HG03469 (cell line): ENCODE measurements around the gene NPAS1.
"Not testable (repeated sequence)": the region's sequence is repeated elsewhere in the genome, so short reads cannot be mapped to it uniquely, and the experiment has no call there.

Experiments used
- ATAC-seq: cut with Tn5 transposase; IDR thresholded peaks from one replicate; pipeline ENCODE4 v1.9.1; 2021; ENCODE audit warnings: mild to moderate bottlenecking, moderate library complexity, moderate number of reproducible peaks; ENCODE audit not compliant: unreplicated experiment

Gene NPAS1

DNA sequence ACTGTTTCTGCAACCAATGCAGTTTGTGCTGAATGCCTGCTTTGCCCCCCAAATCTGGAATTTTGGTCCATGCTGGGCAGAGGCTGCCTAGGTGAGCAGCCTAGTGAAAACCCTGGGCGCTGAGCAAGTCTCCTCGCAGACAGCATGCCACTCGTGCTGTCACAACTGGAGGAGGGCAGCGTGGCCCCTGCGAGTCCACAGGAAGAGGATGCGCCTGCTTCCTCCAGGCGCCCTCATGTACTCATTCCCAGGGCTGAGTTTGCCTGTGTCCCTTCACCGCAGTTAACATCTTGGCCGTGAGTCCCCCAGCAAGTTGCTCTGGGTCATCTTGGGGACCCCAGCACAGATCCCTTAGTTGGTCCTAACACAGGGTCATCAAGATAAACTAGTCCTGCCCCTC, 55.0 kb downstream of the NPAS1 start:
- ATAC-seq = no peak

DNA sequence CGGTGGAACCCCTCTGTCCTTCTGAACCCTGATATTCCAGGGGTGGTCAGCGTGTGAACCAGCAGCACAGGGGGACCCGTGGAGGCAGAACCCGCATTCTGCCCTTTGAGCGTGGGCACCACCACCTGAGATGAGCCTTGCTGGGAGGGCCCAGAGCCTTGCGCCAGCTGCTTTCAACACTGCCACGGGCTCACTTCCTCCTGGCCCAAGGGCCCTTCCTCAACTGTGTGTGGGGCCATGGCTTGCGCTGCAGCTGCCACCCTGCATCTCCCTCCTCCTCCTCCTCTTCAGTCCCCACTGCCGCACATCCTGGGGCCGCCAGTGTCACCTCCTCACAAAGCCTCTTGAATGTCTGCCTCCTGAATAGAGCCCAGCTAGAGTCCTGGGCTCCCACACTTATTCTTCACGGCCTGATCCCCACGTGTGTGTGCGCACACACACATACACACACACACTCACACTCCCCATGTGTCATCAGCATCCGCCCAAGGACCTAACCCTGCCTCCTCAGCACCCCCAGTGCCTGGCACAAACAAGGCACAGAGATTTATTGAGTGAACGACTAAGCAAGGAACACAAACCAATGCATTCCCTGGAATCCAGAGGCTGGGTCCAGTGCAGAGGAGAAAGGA, 55.7 kb downstream of the NPAS1 start:
- ATAC-seq = no peak

- ATAC-seq = no peak
Measured at GRCh38 chr19:47075941-47076340, 56.3 kb downstream of the NPAS1 start.

DNA sequence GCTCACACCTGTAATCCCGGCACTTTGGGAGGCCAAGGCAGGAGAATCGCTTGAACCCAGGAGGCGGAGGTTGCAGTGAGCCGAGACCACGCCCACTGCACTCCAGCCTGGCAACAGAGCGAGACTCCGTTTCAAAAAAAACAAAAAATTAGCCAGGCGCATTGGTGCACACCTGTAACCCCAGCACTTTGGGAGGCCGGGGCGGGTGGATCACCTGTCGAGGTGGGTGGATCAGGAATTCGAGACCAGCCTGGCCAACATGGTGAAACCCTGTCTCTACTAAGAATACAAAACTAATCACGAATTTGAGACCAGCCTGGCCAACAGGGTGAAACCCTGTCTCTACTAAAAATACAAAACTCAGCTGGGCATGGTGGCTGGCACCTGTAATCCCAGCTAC, 58.7 kb downstream of the NPAS1 start:
- not testable (repeated sequence) for ATAC-seq

DNA sequence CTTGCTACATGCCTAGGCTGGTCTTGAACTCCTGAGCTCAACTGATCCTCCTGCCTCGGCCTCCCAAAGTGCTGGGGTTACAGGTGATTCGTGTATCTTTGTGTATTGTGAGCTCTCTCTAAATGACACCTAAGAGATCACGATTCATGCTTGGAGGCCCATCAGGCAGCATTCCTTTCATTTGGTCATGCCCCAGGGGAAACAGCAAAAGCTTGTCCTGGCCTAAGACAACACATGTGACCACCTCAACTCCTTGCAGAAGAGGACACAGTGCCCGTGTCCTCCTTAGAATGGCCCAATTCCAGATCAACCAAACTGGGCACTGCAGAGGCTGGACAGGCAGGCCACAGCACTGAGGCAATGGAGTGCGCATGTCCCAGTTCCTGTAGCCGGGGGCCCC, 61.5 kb downstream of the NPAS1 start:
- ATAC-seq = no peak

DNA sequence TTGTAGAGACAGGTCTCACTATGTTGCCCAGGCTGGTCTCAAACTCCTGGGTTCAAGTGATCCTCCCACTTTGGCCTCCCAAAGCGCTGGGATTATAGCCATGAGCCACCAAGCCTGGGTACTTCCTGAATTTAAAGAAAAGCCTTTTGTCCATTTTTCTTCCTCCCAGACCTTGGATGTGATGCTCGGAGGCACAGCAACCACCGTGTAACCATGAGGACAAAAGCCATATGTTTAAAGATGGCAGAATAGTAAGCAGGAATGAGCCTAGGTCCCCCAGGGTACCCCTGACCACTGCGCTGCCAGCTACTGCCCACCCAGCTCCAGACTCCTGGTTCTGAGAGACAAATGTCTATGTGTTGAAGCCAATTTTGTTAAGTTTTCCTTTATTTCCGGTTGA, 62.9 kb downstream of the NPAS1 start:
- ATAC-seq = no peak

DNA sequence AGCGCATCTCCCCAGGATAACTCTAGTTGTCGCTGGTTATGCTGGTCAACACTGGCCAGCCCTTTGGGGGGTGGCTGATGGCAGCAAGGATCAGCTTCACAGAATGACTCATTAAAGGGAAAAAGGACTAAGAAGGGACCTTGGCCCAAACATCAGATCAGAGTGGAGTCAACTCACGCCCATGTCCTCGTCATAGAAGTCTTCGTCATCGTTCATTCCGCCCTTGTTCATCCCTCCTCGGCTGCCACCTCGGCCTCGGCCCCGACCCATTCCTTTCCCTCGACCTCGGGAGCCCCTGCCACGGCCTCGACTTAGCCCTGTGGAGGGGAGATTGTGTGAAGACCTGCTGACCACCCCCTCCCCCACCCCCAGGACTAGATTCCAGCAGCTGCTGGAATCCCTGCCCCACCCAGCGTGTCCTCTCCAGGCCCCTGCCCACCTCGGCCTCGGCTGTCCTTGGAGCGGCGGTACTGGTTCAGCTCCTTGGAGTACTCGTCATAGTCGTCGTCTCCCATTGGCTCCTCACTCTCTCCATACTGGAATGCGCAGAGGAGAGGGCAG, 65.3 kb downstream of the NPAS1 start:
- no peak for ATAC-seq

GRCh38 chr19:47086280-47086679, 66.6 kb downstream of the NPAS1 start:
- ATAC-seq = no peak

DNA sequence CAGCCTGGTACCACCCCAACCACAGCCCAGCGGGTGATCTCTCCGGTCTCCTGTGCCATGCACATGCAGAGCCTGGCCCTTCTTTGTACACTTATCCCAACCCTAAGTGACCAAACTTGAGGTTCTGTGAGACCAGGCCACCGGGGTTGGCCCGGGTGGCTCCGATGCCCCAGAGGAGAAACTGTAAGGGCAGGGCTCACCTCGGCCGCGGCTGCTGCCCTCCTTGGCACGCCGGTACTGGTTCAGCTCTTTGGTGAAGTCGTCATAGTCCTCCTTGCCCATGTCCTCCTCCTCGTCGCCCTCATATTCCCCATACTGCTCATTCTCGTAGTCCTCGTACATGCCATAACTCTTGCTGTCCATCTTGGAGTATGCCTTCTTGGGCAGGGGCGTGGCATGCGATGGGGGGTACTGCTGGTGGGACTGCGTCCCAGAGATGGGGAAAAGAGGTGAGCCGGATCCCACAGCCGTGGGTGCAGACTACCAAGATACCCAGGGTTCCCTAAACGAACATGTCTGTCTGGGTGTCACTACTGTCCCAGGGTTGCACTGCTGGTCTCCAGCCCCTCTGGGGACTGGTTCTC, 70.2 kb downstream of the NPAS1 start:
- ATAC-seq = no peak

GRCh38 chr19:47093254-47093653, 73.6 kb downstream of the NPAS1 start:
- ATAC-seq = no peak

GRCh38 chr19:47093841-47094240, 74.2 kb downstream of the NPAS1 start:
- no peak for ATAC-seq

GRCh38 chr19:47094557-47095475, 75.2 kb downstream of the NPAS1 start:
- ATAC-seq = no peak
